GM10266 (cell line): Measurements from ENCODE around the gene LGR5.

Experiments
- DNase-seq: peaks from one replicate; pipeline ENCODE4 v3.0.0; 2012; ENCODE audit errors: extremely low spot score
- TF ChIP-seq, protein P1 (sequence below): IDR thresholded peaks from 2 replicates; pipeline ENCODE4 v1.5.1; 2012; ENCODE audit warnings: mild to moderate bottlenecking, low read depth; ENCODE audit not compliant: control insufficient read depth, insufficient read depth; ENCODE audit errors: missing control alignments

LGR5 gene

DNA sequence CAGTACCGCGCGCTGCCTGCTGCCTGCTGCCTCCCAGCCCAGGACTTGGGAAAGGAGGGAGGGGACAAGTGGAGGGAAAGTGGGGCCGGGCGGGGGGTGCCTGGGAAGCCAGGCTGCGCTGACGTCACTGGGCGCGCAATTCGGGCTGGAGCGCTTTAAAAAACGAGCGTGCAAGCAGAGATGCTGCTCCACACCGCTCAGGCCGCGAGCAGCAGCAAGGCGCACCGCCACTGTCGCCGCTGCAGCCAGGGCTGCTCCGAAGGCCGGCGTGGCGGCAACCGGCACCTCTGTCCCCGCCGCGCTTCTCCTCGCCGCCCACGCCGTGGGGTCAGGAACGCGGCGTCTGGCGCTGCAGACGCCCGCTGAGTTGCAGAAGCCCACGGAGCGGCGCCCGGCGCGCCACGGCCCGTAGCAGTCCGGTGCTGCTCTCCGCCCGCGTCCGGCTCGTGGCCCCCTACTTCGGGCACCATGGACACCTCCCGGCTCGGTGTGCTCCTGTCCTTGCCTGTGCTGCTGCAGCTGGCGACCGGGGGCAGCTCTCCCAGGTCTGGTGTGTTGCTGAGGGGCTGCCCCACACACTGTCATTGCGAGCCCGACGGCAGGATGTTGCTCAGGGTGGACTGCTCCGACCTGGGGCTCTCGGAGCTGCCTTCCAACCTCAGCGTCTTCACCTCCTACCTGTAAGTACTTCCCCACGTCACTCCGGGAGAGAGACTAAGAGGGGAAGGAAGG, at the start of gene LGR5:
Gene LGR5, plus strand, starts transcription at position 186 of the 732 bp plus-strand sequence. Its CDS starts 283 bp downstream, at position 469.
- TF ChIP-seq, protein P1, sequence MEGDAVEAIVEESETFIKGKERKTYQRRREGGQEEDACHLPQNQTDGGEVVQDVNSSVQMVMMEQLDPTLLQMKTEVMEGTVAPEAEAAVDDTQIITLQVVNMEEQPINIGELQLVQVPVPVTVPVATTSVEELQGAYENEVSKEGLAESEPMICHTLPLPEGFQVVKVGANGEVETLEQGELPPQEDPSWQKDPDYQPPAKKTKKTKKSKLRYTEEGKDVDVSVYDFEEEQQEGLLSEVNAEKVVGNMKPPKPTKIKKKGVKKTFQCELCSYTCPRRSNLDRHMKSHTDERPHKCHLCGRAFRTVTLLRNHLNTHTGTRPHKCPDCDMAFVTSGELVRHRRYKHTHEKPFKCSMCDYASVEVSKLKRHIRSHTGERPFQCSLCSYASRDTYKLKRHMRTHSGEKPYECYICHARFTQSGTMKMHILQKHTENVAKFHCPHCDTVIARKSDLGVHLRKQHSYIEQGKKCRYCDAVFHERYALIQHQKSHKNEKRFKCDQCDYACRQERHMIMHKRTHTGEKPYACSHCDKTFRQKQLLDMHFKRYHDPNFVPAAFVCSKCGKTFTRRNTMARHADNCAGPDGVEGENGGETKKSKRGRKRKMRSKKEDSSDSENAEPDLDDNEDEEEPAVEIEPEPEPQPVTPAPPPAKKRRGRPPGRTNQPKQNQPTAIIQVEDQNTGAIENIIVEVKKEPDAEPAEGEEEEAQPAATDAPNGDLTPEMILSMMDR = no peak
- DNase-seq = no peak

DNA sequence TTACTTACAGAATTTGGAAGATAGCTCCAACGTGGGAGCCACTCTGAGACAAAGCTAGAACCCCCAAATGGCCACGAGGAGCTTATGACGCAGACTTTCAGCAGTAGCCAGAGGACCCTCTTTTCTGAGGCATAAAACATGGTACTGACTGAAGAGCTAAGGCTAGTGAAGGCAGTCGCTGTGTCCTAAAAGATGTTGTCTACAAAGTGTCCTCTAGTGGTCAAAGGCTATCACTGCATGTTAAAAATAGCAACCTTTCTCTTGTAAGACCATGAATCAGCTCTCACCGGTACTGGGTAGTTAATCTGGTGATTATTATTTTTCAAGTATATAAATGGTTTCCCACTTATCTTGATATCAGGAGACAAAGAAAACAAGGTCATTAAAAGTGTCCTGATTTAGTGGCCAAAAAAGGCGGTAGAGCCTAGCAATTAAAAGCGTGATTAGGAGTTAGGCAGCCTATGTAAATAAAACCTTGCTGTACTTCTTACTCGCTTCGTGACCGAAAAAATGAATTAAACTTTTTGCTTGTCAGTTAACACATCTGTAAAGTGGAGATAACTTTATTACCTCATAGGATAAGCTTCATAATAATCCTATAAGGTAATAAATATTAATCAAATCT, 47.0 kb upstream of the LGR5 start:
- DNase-seq = peak; percentile 57
- TF ChIP-seq, protein P1 = peak; percentile 72

- TF ChIP-seq, protein P1 = no peak
- no peak for DNase-seq
Observed at GRCh38 chr12:71393625-71394024, 46.0 kb upstream of the LGR5 start.

DNA sequence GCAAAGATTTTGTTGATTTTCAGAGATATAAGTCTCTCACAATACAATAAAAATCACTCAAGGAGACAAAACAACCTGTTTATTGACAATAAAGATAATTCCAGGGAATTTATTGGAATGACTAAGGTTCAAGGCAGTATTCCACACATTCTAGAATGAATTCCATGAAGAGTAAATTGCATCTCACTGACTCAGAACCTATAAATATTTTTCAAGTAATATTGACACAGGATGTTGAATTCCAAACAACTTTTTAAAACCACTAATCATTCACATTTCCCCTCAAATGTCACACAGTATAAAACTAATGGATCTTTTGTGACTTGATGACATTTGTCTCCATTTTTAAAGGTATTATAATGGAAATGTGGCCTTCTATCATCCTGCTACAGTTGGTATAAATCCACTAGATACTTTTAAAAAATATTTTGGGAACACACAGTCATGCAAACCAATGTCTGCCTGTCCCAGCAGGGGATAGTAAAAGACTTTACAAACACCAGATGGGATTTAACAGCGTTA, 42.1 kb upstream of the LGR5 start:
- no peak for DNase-seq
- TF ChIP-seq, protein P1 = no peak

GRCh38 chr12:71399197-71399596, 40.4 kb upstream of the LGR5 start:
- TF ChIP-seq, protein P1 = no peak
- DNase-seq = no peak

- no peak for DNase-seq
- TF ChIP-seq, protein P1 = no peak
Observed at GRCh38 chr12:71400481-71400880, 39.1 kb upstream of the LGR5 start.

DNA sequence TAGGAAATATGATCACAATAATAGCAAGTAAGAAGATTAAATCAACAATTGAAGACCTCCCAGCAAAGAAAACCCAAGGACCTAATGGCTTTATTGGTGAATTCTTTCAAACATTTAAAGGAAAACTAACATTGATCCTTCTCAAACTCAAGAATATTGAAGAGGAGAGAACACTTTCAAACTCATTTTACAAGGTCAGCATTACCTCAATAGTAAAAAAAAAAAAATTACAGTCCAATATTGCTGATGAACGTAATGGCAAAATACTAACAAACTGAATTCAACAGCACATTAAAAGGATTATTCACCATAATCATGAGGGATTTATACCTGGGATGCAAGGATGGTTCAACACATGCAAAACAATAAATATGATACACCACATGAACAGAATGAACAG, 33.7 kb upstream of the LGR5 start:
- TF ChIP-seq, protein P1 = no peak
- DNase-seq = no peak
